Neural progenitor cell (in vitro differentiated cells): Measurements from ENCODE around the gene SMPDL3A. TPM values are rescaled to one million over a fixed set of nuclear protein-coding genes. Genes with fewer than 3 reads are reported as not detected.

Experiments used
- DNase-seq: peaks from one replicate; pipeline ENCODE4 v3.0.0-alpha.2; 2016; ENCODE audit warnings: low spot score
- H2AFZ ChIP-seq: fragments of 200-600 bp; sonication (generic); replicated peaks from 2 replicates; pipeline ENCODE4 v1.6.1; 2016; ENCODE audit warnings: antibody characterized with exemption
- H3F3A ChIP-seq: fragments of 200-600 bp; sonication (generic); 2 replicates; pipeline ENCODE4 v1.6.1; 2016; ENCODE audit warnings: antibody characterized with exemption, low read depth
- H3K27ac ChIP-seq: fragments of 200-600 bp; sonication (generic); 2 replicates; pipeline ENCODE4 v1.5.1; 2016; ENCODE audit warnings: mild to moderate bottlenecking
- H3K27me3 ChIP-seq: fragments of 200-600 bp; sonication (generic); 2 replicates; pipeline ENCODE4 v1.6.1; 2016; ENCODE audit warnings: mild to moderate bottlenecking, moderate library complexity
- H3K36me3 ChIP-seq: fragments of 200-600 bp; sonication (generic); 2 replicates; pipeline ENCODE4 v1.5.1; 2016
- H3K4me1 ChIP-seq: fragments of 200-600 bp; sonication (generic); 2 replicates; pipeline ENCODE4 v1.6.1; 2016; ENCODE audit warnings: mixed run types
- H3K4me2 ChIP-seq: fragments of 200-600 bp; sonication (generic); 2 replicates; pipeline ENCODE4 v1.6.1; 2016
- H3K4me3 ChIP-seq: fragments of 200-600 bp; sonication (generic); 2 replicates; pipeline ENCODE4 v1.5.1; 2016
- H3K79me2 ChIP-seq: fragments of 200-600 bp; sonication (generic); 2 replicates; pipeline ENCODE4 v1.6.1; 2016; ENCODE audit warnings: low read depth
- H3K9ac ChIP-seq: fragments of 200-600 bp; sonication (generic); 2 replicates; pipeline ENCODE4 v1.6.1; 2016
- H3K9me3 ChIP-seq: fragments of 200-600 bp; sonication (generic); 2 replicates; pipeline ENCODE4 v1.5.1; 2016; ENCODE audit warnings: low read depth
- H4K20me1 ChIP-seq: fragments of 200-600 bp; sonication (generic); 2 replicates; pipeline ENCODE4 v1.6.1; 2016; ENCODE audit warnings: low read depth
- H3K27ac Mint-ChIP-seq: 3 replicates; pipeline ENCODE4 v1.8.0; 2021; ENCODE audit warnings: mixed read lengths
- H3K27me3 Mint-ChIP-seq: 2 replicates; pipeline ENCODE4 v1.8.0; 2022; ENCODE audit warnings: low read depth, mild to moderate bottlenecking, inconsistent platforms, moderate library complexity, mixed read lengths; ENCODE audit not compliant: insufficient read depth
- H3K36me3 Mint-ChIP-seq: 3 replicates; pipeline ENCODE4 v1.8.0; 2021; ENCODE audit warnings: mixed read lengths
- H3K4me1 Mint-ChIP-seq: 3 replicates; pipeline ENCODE4 v1.8.0; 2021; ENCODE audit warnings: mixed read lengths
- H3K4me3 Mint-ChIP-seq: 3 replicates; pipeline ENCODE4 v1.8.0; 2021; ENCODE audit warnings: mild to moderate bottlenecking, moderate library complexity, mixed read lengths
- H3K9me3 Mint-ChIP-seq: 3 replicates; pipeline ENCODE4 v1.8.0; 2020; ENCODE audit warnings: mixed read lengths
- EZH2 ChIP-seq: fragments of 200-600 bp; sonication (generic); IDR thresholded peaks from 2 replicates; pipeline ENCODE4 v1.6.1; 2017; ENCODE audit warnings: antibody characterized with exemption, mild to moderate bottlenecking, moderate library complexity
- EZH2phosphoT487 ChIP-seq: fragments of 200-600 bp; sonication (generic); IDR thresholded peaks from 2 replicates; pipeline ENCODE4 v1.6.1; 2017; ENCODE audit warnings: antibody characterized with exemption
- total RNA-seq: library from RNA; depleted of rRNA; stranded (reverse); fragments of >200 nt; gene quantifications from 2 replicates; pipeline ENCODE4 v1.2.3, GENCODE V29; 2015; ENCODE audit warnings: low replicate concordance
- TF ChIP-seq, protein P1 (sequence below): fragments of 200-600 bp; sonication (generic); IDR thresholded peaks from 2 replicates; pipeline ENCODE4 v1.5.1; 2017; ENCODE audit warnings: antibody characterized with exemption, mild to moderate bottlenecking

SMPDL3A gene
- total RNA-seq, 1 donor from 2014 or later, result 2.0 TPM

DNA sequence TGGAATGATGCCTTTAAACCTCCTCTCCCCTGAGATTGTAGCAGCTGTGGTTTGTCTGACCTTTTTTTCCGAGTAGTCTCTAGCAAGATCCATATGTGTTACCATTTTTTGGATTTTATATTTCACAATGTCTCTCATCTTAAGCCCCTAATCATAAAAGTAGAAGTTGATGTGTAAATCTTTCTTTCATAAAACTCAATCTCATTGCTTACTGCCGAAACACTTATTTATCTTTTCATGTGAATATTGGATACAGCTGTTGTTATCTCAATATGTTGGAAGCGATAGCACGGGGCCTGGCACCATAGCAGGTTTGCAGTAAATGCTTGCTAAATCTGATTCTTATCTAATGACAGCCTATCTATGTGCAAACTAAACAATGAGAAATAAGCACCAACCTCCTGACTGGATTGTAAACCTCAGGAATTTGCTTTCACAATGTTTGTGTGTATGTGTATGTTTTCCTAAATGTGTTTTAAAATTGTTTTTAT, 14.2 kb downstream of the SMPDL3A start:
- Mint-ChIP-seq H3K27ac (no peak overlapping the region), H3K9me3 (no peaks in the 10 kb centered on the region), H3K4me1 (peaks cover 10% of the 10 kb centered on the region), H3K27me3 (no peaks in the 10 kb centered on the region), H3K36me3 (peaks cover 3% of the 10 kb centered on the region), H3K4me3 (no peak overlapping the region)
- peaks cover 8% of the 10 kb centered on the region for H3K4me1 ChIP-seq
- H3K79me2 ChIP-seq, result no peaks in the 10 kb centered on the region
- H3K27me3 ChIP-seq, result no peaks in the 10 kb centered on the region
- no peak for DNase-seq
- H3K36me3 ChIP-seq, result no peaks in the 10 kb centered on the region
- no peak overlapping the region for H2AFZ ChIP-seq
- no peak overlapping the region for H3K4me3 ChIP-seq
- H4K20me1 ChIP-seq, result no peaks in the 10 kb centered on the region
- H3F3A ChIP-seq, result no peaks in the 10 kb centered on the region
- no peak overlapping the region for H3K4me2 ChIP-seq
- no peak overlapping the region for H3K9ac ChIP-seq
- TF ChIP-seq EZH2phosphoT487 (no peak), EZH2 (no peak)
- TF ChIP-seq, protein P1, sequence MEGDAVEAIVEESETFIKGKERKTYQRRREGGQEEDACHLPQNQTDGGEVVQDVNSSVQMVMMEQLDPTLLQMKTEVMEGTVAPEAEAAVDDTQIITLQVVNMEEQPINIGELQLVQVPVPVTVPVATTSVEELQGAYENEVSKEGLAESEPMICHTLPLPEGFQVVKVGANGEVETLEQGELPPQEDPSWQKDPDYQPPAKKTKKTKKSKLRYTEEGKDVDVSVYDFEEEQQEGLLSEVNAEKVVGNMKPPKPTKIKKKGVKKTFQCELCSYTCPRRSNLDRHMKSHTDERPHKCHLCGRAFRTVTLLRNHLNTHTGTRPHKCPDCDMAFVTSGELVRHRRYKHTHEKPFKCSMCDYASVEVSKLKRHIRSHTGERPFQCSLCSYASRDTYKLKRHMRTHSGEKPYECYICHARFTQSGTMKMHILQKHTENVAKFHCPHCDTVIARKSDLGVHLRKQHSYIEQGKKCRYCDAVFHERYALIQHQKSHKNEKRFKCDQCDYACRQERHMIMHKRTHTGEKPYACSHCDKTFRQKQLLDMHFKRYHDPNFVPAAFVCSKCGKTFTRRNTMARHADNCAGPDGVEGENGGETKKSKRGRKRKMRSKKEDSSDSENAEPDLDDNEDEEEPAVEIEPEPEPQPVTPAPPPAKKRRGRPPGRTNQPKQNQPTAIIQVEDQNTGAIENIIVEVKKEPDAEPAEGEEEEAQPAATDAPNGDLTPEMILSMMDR, result no peak
- H3K27ac ChIP-seq, result no peak overlapping the region
- no peaks in the 10 kb centered on the region for H3K9me3 ChIP-seq

DNA sequence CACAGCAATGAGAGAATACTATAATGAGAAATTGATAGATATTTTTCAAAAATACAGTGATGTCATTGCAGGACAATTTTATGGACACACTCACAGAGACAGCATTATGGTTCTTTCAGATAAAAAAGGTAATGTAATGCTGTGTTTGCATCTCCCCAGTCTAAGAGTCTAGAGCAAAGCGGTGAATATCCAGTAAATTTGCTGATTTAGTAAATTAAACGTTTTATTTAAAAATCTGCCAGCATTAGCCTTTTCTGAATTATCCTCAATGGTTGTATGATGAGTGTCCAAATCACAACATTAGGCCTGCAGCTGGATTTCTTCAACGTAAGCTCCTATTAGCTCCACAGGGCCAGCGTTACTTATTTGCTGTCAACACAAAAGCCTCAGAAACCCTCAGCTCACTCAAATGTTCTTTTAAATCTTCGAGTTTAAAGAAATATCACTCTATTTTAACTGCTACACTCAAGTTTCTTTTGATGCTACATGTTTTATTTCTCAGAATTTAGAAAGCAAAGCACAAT, 16.0 kb downstream of the SMPDL3A start:
- no peak for DNase-seq
- Histone ChIP-seq H3K9me3 (no peaks in the 10 kb centered on the region), H3K4me1 (peaks cover 8% of the 10 kb centered on the region), H3K4me2 (no peak overlapping the region), H3K27me3 (no peaks in the 10 kb centered on the region), H3K79me2 (no peaks in the 10 kb centered on the region), H3K9ac (no peak overlapping the region), H3F3A (no peaks in the 10 kb centered on the region), H3K4me3 (no peak overlapping the region), H2AFZ (no peak overlapping the region), H4K20me1 (no peaks in the 10 kb centered on the region), H3K27ac (no peak overlapping the region), H3K36me3 (no peaks in the 10 kb centered on the region)
- H3K36me3 Mint-ChIP-seq, result peaks cover 3% of the 10 kb centered on the region
- H3K27me3 Mint-ChIP-seq, result no peaks in the 10 kb centered on the region
- H3K4me1 Mint-ChIP-seq, result peaks cover 10% of the 10 kb centered on the region
- TF ChIP-seq, protein P1, result no peak
- TF ChIP-seq EZH2, result no peak
- no peak for TF ChIP-seq EZH2phosphoT487
- H3K27ac Mint-ChIP-seq, result no peak overlapping the region
- no peak overlapping the region for H3K4me3 Mint-ChIP-seq
- H3K9me3 Mint-ChIP-seq, result no peaks in the 10 kb centered on the region

DNA sequence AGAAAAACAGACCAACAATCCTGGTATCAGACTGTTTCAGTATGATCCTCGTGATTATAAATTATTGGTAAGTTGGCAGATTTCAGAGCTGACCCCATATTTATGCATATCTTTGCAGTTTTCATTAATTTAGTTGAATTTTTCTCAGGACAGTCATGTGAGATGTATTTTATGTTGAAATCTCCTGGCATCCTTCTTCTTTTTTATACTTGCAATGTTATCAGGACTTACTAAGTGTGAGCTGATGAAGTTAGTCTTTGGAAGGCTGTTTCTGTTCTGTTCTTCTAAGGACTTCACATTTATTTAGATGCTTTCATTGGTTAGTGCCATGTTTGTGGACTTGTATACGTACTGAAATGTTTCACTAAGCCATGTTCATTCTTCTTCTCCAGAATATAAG, 17.2 kb downstream of the SMPDL3A start:
- Histone ChIP-seq H3K9me3 (no peaks in the 10 kb centered on the region), H4K20me1 (no peaks in the 10 kb centered on the region), H3F3A (no peaks in the 10 kb centered on the region), H3K27me3 (no peaks in the 10 kb centered on the region), H3K4me3 (no peak overlapping the region), H2AFZ (no peak overlapping the region), H3K79me2 (no peaks in the 10 kb centered on the region), H3K36me3 (no peaks in the 10 kb centered on the region), H3K4me1 (peaks cover 11% of the 10 kb centered on the region), H3K9ac (no peak overlapping the region), H3K27ac (no peak overlapping the region), H3K4me2 (no peak overlapping the region)
- DNase-seq, result no peak
- H3K27me3 Mint-ChIP-seq, result no peaks in the 10 kb centered on the region
- no peak overlapping the region for H3K27ac Mint-ChIP-seq
- H3K9me3 Mint-ChIP-seq, result no peaks in the 10 kb centered on the region
- peaks cover 5% of the 10 kb centered on the region for H3K36me3 Mint-ChIP-seq
- no peak overlapping the region for H3K4me3 Mint-ChIP-seq
- peaks cover 6% of the 10 kb centered on the region for H3K4me1 Mint-ChIP-seq
- TF ChIP-seq, protein P1, result no peak
- TF ChIP-seq EZH2 (no peak), EZH2phosphoT487 (no peak)
